RKO (cell line): ENCODE results near the gene GPR89B.
"Not testable (repeated sequence)": the region's sequence is repeated elsewhere in the genome, so short reads cannot be mapped to it uniquely, and the experiment has no call there.

Source experiments
- DNase-seq: peaks from one replicate; pipeline ENCODE4 v3.0.0-alpha.2; 2016; ENCODE audit warnings: low spot score

Gene GPR89B

GRCh38 chr1:148032690-148033089 lies 104.5 kb downstream of the GPR89B start:
- DNase-seq = not testable (repeated sequence)

DNA sequence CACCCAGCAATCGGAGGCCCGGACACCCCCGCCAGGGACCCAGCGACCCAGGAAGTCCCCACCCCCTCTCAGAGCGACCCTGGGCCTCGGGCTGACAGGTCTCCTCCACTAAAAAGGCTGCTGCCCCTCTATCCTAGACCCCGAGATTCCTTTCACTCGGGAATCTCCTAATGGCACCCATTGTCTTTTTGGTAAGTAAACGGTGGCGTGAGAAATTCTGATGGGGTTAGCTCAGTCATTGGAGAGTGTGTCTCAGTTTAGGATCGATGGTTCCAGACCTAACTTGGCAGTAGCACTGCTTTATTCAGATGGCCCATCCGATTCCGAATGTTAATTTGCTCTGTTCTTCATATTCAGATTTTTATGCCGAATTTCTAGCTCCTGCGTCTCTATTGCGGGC lies 104.9 kb downstream of the GPR89B start:
- not testable (repeated sequence) for DNase-seq

GRCh38 chr1:148037850-148038461 lies 109.7 kb downstream of the GPR89B start:
- not testable (repeated sequence) for DNase-seq

DNA sequence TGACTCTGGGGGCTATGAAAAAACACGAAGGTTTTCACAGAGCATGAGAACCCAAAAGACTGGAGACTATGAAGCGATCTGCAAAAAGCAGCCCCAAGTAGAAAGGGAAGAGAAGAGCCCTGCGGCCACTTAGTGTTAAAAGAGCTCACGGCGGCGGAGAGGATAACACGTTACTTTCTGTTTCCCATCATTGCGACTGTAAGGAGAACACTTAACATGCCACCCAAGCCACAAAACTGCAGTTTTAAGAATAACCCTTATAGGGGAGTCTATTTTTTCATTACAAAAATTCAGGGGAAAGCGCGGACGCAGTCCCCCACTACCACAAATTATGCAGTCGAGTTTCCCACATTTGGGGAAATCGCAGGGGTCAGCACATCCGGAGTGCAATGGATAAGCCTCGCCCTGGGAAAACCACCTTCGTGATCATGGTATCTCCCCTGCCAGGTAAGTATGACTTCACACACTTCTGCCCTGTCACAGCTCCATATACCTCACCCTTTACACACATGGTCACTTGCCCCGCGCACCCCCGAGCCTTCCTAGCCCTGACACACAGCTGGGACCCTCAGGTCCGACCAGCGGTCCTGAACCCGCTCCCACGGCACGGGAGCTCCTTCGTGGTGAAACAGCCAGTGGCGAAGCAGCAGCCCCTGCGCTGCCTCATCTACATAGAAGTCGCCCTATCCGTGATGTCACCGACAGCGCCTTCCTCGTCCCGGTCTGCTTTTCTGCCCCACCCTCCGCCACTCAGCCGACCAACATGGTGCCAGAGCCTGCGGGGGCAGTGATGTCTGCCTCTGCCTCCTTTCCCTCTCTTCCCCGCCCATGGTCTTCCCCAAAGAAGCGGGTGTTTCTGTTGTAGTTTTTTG lies 110.5 kb downstream of the GPR89B start:
- peak; percentile 96 for DNase-seq
